DMS114 treated with DMSO at 0.1 percent for 48 hours (cell line): ENCODE results near the gene DEDD2.

Source experiments
- DNase-seq: peaks from one replicate; lab custom pipeline; 2025; ENCODE audit not compliant: unreplicated experiment; lab: John Stamatoyannopoulos, UW

Gene DEDD2

DNA sequence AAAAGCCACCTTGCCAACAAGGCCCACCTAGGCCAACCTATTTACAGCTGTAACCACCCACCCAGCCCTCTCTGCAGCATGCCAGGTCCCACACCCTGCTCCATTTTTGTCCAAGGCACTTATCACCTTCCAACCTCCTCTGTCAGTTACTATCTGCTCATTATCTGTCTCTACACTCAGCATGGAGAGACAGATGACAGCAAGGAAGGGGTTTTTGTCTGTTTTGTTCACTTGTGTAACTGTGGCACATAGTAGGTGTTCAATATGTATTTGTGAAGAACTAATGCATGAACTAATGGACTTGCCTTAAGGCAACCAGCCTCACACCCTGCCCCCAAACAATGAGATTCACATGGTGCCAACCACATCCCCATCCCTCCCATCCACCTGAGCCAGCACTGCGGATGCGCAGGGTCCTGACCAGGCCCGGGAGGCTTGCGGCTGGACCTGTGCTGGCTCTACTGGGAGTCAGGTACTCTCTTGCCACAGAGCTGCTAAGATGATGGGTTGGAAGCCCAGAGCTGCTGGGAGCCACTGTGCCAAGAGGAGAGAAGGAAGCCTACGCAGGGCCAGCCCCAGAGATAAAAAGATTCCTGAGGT, 17.3 kb downstream of the DEDD2 start:
- DNase-seq, result no peak

GRCh38 chr19:42199440-42200115, 17.9 kb downstream of the DEDD2 start:
- DNase-seq, result no peak

GRCh38 chr19:42198676-42199439, 18.6 kb downstream of the DEDD2 start:
- no peak for DNase-seq

DNA sequence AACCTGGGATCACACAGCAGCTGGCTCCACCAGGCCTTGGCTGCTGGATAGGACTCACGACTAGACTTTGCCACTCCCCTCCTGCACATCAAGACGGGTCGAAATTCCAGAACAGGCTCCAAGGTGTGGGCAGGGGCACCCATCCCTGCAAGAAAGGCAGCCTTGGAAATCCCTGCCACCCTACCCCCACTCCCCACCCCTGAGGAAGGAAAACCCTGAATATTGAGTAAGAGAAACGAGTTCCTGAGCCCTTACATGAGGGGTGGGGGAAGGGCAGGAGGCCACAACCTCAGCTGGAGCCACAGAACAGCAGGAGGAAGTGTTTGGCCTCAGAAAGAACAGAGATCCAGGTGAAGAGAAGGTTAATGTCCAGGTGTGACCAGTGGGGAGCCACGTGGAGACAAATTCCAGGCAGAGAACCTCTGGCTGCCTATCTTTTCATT, 20.1 kb downstream of the DEDD2 start:
- DNase-seq, result no peak

GRCh38 chr19:42196011-42197001, 21.2 kb downstream of the DEDD2 start:
- no peak for DNase-seq

- DNase-seq, result no peak
Observed at GRCh38 chr19:42193706-42194105, 23.8 kb downstream of the DEDD2 start.

- no peak for DNase-seq
Observed at GRCh38 chr19:42193294-42193693, 24.2 kb downstream of the DEDD2 start.

DNA sequence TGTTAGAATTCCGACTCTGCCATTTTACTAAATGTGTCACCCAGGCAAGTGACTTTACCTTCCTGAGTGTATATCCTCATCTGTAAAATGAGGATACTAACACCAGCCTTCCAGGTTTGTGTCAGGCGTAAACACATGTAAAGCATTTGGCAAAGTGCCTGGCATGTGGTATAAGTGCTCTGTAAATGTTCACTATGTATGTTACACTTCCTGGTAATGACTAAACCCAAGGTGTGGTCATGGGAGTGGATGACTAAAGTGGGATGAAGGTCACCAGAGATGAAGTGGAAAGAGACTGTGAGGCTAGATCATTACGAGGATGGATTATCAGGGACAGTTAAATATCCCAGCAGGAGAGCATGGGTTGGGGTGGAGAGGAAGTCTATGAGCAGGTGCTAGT, 25.6 kb downstream of the DEDD2 start:
- no peak for DNase-seq

DNA sequence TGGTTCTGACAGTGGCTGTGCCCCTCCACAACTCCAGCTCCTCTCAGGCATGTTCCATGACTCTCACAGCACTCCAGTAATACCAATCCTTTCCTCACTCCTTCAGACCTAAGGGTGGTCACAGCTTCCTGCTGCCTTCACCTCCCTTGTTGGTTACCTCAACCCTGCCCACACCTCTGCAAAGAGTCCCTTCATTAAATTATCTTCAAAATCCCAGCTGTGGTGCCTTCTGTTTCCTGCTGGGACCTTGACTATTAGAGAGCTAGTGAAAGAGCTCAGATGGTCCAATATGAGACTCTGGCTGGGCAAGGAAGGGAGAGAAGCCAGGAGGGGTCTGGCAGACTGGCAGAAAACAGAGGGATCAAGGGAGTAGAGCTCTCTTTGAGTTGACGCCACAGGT, 26.1 kb downstream of the DEDD2 start:
- DNase-seq, result no peak

- DNase-seq, result no peak
Observed at GRCh38 chr19:42189133-42189532, 28.3 kb downstream of the DEDD2 start.

DNA sequence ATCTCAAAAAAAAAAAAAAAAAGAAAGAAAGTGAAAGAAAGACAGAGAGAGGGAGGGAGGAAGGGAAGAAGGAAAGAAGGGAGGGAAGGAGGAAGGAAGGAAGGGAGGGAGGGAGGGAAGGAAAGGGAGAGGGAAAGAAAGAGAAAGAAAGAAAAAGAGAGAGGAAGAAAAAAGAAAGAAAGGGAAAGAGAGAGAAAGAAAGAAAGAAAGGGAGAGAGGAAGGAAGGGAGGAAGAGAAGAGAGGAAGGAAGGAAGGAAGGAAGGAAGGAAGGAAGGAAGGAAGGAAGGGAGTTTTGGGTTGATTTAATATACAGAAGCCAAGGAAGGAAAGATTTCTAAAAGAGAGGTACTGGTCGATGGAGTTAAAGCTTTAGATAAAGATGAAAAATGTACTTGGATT, 28.8 kb downstream of the DEDD2 start:
- no peak for DNase-seq

- DNase-seq, result no peak
Observed at GRCh38 chr19:42185277-42185676, 32.2 kb downstream of the DEDD2 start.

DNA sequence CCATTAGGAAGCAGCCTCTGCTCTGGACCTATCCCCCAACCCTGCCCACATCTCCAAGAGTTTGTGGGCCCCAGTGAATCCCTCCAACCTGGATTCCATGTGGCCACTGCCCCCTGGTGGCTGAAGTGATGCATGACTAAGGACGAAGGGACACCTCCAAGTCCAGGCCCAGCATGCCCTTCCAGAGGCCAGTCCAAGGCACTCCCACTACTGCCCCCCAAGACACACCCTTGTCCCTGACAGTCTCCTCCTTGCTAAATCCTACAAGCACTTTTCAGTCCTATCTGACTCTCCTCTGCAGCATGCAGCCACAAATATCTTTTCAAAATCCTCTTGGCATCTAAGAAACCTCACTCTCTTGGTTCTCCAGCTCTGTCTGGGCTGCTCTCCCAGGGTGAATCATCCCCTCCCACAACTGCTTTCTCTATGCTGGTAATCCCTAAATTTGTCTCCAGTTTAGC, 33.0 kb downstream of the DEDD2 start:
- peak; percentile 73 for DNase-seq

DNA sequence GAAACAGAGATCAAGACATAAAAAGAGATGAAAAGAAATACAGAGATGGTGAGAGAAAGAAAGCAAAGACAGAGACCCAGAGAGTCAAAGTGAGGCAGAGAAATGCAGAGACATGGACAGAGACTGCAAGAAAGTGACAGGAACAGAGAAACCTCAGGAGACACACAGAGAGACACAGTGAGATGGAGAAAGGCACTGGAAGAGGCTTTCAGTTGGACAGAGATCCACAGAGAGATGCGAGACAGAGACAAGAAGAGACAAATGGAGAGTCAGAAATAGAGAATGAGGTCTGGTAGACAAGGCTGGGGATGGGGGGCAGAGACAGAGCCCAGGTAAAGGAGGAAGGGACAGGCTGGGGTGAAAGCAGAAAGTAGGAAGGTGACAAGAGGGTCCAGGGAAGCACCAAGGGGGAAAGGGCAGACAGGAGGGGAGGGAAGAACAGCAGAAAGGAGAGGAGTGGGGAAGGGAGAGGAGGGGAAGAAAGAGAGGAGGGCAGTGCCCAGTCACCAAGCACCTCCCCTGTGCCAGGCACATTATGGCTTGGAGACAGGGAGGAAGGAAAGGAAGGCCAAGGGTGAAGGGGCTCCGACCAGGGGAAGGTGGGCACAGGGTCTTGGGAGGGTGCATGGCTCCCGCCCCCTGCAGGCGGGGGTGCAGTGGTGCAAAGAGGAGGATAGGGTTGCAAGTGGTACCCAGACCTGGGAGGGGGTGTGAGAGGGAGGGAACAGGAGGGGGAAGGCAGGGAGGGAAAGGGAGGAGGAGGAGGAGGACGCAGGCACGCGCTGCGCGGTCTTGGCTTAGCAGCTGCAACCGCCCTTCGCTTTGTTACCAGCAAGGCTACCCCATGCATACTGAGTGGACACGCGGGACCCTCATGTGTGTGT, 38.4 kb downstream of the DEDD2 start:
- DNase-seq, result no peak

- DNase-seq, result no peak
Observed at GRCh38 chr19:42177686-42178019, 39.8 kb downstream of the DEDD2 start.

DNA sequence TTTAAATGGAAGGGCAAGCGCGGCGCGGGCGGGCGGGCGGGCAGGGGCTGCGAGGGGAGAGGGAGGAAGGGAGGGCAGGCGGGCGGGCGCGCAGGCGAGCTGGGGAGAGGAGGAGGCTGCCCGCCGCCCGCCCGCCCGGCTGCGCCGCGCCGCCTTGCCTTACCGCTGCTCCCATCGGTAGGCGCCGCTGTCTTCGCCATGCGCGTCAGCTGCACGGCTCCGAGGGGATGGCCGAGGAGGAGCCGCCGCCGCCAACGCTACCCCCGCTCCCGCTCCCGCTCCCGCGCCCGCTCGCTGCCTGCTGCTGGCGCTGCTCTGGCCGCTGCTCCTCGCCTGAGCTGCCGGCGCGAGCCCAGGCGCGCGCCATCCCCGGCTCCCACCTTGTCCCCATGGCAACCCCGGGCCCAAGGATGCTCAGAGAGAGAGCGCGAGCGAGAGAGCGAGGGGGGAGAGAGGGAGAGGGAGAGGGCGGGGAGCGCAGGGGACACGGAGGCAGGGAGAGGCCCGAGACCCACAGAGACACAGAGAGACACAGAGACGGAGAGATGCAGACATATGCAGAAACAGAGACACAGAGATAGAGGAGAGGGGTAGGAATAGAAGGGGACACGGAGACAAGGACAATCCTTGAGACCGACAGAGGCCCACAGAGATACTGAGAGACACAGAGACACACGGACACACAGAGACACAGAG, 40.3 kb downstream of the DEDD2 start:
- DNase-seq, result peak; percentile 69

DNA sequence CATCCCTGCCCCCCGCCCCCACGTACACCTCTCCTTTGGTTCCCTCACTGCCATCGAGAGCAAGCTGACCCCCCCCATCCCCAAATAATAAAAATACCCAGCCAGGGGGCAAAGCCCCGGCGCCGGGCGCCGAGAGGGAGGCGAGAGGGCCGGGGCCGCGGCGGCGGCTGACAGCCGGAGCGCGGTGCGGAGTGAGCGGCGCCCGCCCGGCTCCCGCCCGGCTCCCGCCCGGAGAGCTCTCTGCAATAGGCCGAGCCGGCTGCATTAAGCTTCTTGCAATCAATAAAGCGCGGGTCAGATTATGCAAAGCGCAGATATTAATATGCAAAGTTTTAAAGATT, 40.9 kb downstream of the DEDD2 start:
- DNase-seq, result no peak

- DNase-seq, result no peak
Observed at GRCh38 chr19:42175952-42176648, 41.4 kb downstream of the DEDD2 start.
